ENCODE data around the gene STRADB. TPM values are rescaled to one million over a fixed set of nuclear protein-coding genes. Genes with fewer than 3 reads are reported as not detected.

Gene STRADB
- total RNA-seq, 1 experiment from 2014 or later = 24.0 TPM

GRCh38 chr2:201432038-201432620, 19.4 kb upstream of the STRADB start:
- DNase-seq = no peak
- ChIA-PET POLR2A (ENCODE audit: unreplicated experiment) (interaction anchor here (0.7 to 0.8 kb wide), 2 partner anchors 8 to 26 kb away, joined by 3 to 6 read pairs; no protein-coding TSS in a partner anchor), CTCF (no interaction called here)
- intact Hi-C loops (cut with micrococcal nuclease; ENCODE audit: unreplicated experiment) = no loop called here
- Histone ChIP-seq H3K9me2 (ENCODE audit: insufficient read depth) (no peaks in the 10 kb centered on the region), H3K79me2 (ENCODE audit: low read depth) (peaks cover 7% of the 10 kb centered on the region; the same call in 1 of the 2 replicates), H3K27ac (no peak overlapping the region), H3K27me3 (ENCODE audit: insufficient read depth, low read depth) (no peaks in the 10 kb centered on the region), H3K4me2 (no peak overlapping the region), H3F3A (ENCODE audit: insufficient read depth, low read depth) (no peaks in the 10 kb centered on the region), H3K9me3 (ENCODE audit: insufficient read depth, low read depth) (no peaks in the 10 kb centered on the region), H2AFZ (no peak overlapping the region), H3K4me3 (no peak overlapping the region), H3K36me3 (ENCODE audit: low read depth) (no peaks in the 10 kb centered on the region), H3K4me1 (replicated peaks; ENCODE audit: insufficient read depth) (0 out of 2 replicates have a peak, but pooled peaks cover 3% of the 10 kb centered on the region), H4K20me1 (ENCODE audit: insufficient read depth) (no peaks in the 10 kb centered on the region)
- TF ChIP-seq CTCF (conservative IDR thresholded peaks at IDR 0.05) (no peak), EZH2 (IDR thresholded peaks at IDR 0.05; ENCODE audit: low read depth) (no peak)
- no TSS peak for BruUV-seq (replicated peaks)

DNA sequence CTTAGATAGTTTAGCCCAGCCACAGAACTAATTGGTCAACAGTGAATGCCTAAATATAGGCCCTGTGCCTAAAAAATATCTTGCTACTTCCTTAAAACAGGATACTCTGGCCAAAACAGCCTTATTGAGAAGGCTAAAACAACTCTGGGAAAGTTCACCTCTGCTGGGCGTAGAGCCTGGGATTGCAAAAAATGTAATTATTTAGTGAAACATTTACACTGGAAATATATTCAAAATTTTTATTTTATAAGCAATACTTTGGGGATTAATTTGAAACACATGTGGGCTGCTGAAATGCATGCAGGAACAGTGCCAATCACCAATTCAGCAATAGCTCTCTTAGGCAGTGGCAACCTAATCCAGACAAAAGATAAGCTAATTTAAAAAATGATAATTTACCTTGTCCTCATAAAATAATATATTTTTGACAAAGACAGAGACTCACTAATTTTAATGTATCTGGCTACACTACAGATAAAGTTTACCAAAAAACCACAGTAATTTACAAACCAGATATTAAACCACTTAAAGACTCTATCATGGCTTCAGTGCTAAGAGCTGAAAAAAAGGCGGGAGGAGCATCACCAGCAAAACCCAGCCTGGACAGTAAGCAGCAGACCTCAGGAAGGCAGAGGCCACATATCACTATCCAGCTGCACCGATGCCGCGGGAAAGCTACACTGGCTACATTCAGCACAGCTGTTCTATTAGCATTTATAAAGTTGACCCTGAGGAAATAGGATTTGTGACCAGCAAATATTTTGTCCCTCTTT, 18.7 kb upstream of the STRADB start:
- CTCF ChIA-PET = no interaction called here
- Histone ChIP-seq H3F3A (ENCODE audit: insufficient read depth, low read depth) (no peaks in the 10 kb centered on the region), H3K27ac (no peak overlapping the region), H3K4me3 (no peak overlapping the region), H3K4me1 (replicated peaks; ENCODE audit: insufficient read depth) (0 out of 2 replicates have a peak, but pooled peaks cover 3% of the 10 kb centered on the region), H3K79me2 (ENCODE audit: low read depth) (peaks cover 7% of the 10 kb centered on the region; the same call in 1 of the 2 replicates), H3K4me2 (no peak overlapping the region), H2AFZ (no peak overlapping the region), H3K36me3 (ENCODE audit: low read depth) (no peaks in the 10 kb centered on the region), H3K9me2 (ENCODE audit: insufficient read depth) (no peaks in the 10 kb centered on the region), H4K20me1 (ENCODE audit: insufficient read depth) (no peaks in the 10 kb centered on the region), H3K27me3 (ENCODE audit: insufficient read depth, low read depth) (no peaks in the 10 kb centered on the region), H3K9me3 (ENCODE audit: insufficient read depth, low read depth) (no peaks in the 10 kb centered on the region)
- TF ChIP-seq CTCF (conservative IDR thresholded peaks at IDR 0.05) (no peak), EZH2 (IDR thresholded peaks at IDR 0.05; ENCODE audit: low read depth) (no peak)
- intact Hi-C loops (cut with micrococcal nuclease; ENCODE audit: unreplicated experiment) = no loop called here
- no peak for DNase-seq
- no TSS peak for BruUV-seq (replicated peaks)
- POLR2A ChIA-PET (ENCODE audit: unreplicated experiment) = interaction anchor here (0.8 kb wide), 1 partner anchor 7 kb away, joined by 3 read pairs; no protein-coding TSS in a partner anchor

DNA sequence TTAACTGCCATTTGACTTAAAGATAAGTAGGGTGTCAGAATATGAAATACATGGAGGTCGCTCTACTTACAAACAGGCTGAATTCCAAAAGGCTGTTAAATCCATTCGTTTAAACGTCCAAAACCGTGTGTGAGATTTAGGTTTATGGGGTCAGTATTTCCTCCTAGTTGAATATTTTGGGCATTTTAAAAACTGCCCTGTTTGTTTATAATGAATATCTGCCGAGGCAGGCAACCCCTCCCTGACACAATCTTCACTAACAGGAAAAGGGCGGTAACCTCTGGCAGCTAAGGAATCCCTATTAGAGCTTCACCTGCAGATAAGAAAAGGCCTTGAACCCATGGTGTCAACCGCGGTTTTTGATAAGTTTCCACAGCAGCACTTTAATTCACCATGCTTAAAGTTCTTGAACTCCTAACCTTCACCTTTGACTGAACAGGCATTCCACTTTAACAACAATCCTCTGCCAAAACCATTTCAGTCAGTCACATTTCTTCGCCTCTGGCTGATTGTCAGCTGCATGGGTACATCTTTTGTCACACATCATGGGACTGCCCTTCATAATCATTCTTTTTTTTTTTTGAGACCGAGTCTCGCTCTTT, 18.0 kb upstream of the STRADB start:
- no peaks in the 10 kb centered on the region for H3K36me3 ChIP-seq (ENCODE audit: low read depth)
- no peak overlapping the region for H3K4me2 ChIP-seq
- peaks cover 10% of the 10 kb centered on the region; the same call in 1 of the 2 replicates for H3K79me2 ChIP-seq (ENCODE audit: low read depth)
- H3K4me3 ChIP-seq = no peak overlapping the region
- no peaks in the 10 kb centered on the region for H3K9me3 ChIP-seq (ENCODE audit: insufficient read depth, low read depth)
- no peaks in the 10 kb centered on the region for H3K9me2 ChIP-seq (ENCODE audit: insufficient read depth)
- 0 out of 2 replicates have a peak, but pooled peaks cover 3% of the 10 kb centered on the region for H3K4me1 ChIP-seq (replicated peaks; ENCODE audit: insufficient read depth)
- TF ChIP-seq CTCF (conservative IDR thresholded peaks at IDR 0.05) = no peak
- TF ChIP-seq EZH2 (IDR thresholded peaks at IDR 0.05; ENCODE audit: low read depth) = no peak
- intact Hi-C loops (cut with micrococcal nuclease; ENCODE audit: unreplicated experiment) = no loop called here
- H2AFZ ChIP-seq = no peak overlapping the region
- POLR2A ChIA-PET (ENCODE audit: unreplicated experiment) = no interaction called here
- DNase-seq = no peak
- no peak overlapping the region for H3K27ac ChIP-seq
- no peaks in the 10 kb centered on the region for H3F3A ChIP-seq (ENCODE audit: insufficient read depth, low read depth)
- no TSS peak for BruUV-seq (replicated peaks)
- H3K27me3 ChIP-seq (ENCODE audit: insufficient read depth, low read depth) = no peaks in the 10 kb centered on the region
- H4K20me1 ChIP-seq (ENCODE audit: insufficient read depth) = no peaks in the 10 kb centered on the region
- CTCF ChIA-PET = no interaction called here
